ENCODE measurements around the gene TM4SF18. TPM values are rescaled to one million over a fixed set of nuclear protein-coding genes. Genes with fewer than 3 reads are reported as not detected.
A peak's percentile ranks its signal among the peaks of the same experiment; 100 is the strongest.

TM4SF18 gene
- total RNA-seq, 6 experiments from 2014 or later: 0.05 to 0.19 (median 0.09) TPM; not detected in 2

DNA sequence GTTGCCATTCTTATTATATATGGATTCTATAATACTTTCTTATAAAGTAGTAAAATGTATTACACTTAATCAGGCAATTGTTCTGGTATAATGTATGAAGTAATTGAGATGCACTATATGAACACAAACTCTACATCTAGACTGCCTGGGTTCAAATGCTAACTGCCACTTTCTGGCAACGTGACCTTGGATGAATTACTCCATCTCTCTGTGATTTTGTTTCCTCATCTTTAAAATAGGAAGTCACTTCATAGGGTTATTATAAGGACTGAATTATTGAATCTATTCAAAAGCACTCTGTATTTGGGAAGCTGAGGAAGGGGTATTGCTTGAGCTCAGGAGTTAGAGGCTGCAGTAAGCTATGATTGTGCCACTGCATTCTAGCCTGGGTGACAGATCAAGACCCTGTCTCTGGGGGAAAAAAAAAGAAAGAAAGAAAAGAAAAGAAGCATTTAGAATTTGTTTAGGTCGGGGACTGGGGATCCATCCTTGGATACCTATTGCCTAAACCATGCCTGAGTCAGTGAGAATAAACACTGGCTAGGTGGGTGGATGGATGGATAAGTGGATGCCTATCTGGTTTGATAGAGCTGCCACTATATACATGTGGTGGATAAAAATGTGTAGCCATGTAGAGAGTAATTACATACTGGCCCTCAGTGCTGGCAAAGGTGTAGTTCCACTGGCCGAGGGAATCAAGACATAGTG lies 41.5 kb upstream of the TM4SF18 start:
- peak overlapping the region; percentile 62; the same call in 1 of the 2 replicates for H3K4me3 Mint-ChIP-seq
- no peak for DNase-seq
- peak overlapping the region; percentile 62 for H3K27ac Mint-ChIP-seq
- no peaks in the 10 kb centered on the region; the same call in 1 of the 2 replicates for H3K9me3 Mint-ChIP-seq
- TF ChIP-seq, protein P1, sequence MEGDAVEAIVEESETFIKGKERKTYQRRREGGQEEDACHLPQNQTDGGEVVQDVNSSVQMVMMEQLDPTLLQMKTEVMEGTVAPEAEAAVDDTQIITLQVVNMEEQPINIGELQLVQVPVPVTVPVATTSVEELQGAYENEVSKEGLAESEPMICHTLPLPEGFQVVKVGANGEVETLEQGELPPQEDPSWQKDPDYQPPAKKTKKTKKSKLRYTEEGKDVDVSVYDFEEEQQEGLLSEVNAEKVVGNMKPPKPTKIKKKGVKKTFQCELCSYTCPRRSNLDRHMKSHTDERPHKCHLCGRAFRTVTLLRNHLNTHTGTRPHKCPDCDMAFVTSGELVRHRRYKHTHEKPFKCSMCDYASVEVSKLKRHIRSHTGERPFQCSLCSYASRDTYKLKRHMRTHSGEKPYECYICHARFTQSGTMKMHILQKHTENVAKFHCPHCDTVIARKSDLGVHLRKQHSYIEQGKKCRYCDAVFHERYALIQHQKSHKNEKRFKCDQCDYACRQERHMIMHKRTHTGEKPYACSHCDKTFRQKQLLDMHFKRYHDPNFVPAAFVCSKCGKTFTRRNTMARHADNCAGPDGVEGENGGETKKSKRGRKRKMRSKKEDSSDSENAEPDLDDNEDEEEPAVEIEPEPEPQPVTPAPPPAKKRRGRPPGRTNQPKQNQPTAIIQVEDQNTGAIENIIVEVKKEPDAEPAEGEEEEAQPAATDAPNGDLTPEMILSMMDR (IDR thresholded peaks at IDR 0.05): no peak
- H3K4me1 Mint-ChIP-seq (ENCODE audit: low read depth): peaks cover 90% of the 10 kb centered on the region
- peaks cover 46% of the 10 kb centered on the region for H3K36me3 Mint-ChIP-seq (ENCODE audit: low read depth)
- H3K27me3 Mint-ChIP-seq (ENCODE audit: insufficient read depth): no peaks in the 10 kb centered on the region; the same call in none of the 2 replicates

DNA sequence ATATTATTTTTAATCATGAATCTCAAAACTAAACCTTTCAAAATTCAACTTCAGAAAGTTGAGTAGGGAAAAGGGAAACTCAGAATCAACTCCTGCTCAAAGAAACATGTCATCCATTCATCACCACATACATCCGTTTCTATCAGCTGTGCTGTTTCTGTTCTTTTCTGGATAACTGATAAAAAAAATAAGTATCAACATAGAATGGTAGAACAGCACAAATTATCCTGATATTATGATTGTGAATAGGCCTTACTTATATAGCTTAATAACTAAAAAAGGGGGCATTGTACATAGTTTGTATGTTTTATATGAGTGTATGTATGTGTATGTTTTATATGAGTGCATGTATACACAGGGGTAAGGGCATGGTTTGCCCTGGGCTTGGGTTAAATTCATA lies 41.0 kb upstream of the TM4SF18 start:
- H3K27ac Mint-ChIP-seq: peak overlapping the region; percentile 72

DNA sequence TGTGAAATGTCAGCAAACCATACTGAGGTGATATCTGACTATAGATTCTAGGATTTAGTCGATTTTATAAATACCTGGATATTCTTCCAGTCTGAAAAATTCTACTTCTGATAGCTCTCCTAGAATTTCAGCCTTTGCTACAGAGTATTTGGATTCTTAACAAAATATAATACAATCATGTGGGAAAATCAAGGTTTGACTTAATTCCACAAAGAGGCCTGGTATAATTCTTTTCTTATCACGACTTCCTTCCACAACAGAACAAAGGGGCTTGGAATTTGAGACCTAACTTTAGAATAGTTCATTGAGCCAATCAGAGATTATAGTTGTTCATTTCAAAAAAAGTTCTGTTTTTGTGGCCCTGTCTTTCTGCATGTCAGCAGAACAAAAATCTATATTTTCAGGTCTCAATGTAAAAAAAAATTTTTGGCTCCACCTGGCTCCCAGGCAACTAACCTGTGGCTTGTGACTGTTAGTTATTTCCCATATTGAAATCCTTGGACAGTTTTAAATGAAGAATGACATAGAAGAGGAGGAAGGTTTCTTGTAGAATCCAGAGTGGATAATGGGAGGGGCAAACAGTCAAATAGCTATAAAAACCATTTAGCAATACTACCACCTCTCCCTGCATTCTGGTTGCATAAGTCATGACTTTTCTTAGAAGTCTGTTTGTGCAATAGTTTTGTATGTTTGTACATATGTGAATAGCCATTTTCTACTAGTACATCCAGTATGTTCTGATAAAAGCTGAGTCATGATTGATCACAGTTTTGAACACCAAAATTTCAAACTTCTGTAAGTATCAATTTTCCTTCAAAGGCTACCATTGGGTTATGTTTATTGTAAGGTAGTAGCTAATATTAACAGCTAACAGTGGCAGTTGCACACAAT lies 40.0 kb upstream of the TM4SF18 start:
- Mint-ChIP-seq H3K27ac (peak overlapping the region; percentile 84), H3K27me3 (ENCODE audit: insufficient read depth) (no peaks in the 10 kb centered on the region; the same call in 1 of the 2 replicates), H3K4me1 (ENCODE audit: low read depth) (peaks cover 94% of the 10 kb centered on the region), H3K4me3 (peak overlapping the region; percentile 64; the same call in 1 of the 2 replicates), H3K9me3 (no peaks in the 10 kb centered on the region; the same call in 1 of the 2 replicates), H3K36me3 (ENCODE audit: low read depth) (peaks cover 46% of the 10 kb centered on the region)
- TF ChIP-seq, protein P1 (IDR thresholded peaks at IDR 0.05): no peak
- peak; percentile 87 for DNase-seq

More for the DNA sequence above, 41.0 kb upstream of the TM4SF18 start:
- TF ChIP-seq, protein P1 (IDR thresholded peaks at IDR 0.05): no peak
- H3K27me3 Mint-ChIP-seq (ENCODE audit: insufficient read depth): no peaks in the 10 kb centered on the region; the same call in none of the 2 replicates
- H3K4me3 Mint-ChIP-seq: no peak overlapping the region
- peaks cover 46% of the 10 kb centered on the region for H3K36me3 Mint-ChIP-seq (ENCODE audit: low read depth)
- no peak for DNase-seq
- no peaks in the 10 kb centered on the region; the same call in 1 of the 2 replicates for H3K9me3 Mint-ChIP-seq
- peaks cover 94% of the 10 kb centered on the region for H3K4me1 Mint-ChIP-seq (ENCODE audit: low read depth)

DNA sequence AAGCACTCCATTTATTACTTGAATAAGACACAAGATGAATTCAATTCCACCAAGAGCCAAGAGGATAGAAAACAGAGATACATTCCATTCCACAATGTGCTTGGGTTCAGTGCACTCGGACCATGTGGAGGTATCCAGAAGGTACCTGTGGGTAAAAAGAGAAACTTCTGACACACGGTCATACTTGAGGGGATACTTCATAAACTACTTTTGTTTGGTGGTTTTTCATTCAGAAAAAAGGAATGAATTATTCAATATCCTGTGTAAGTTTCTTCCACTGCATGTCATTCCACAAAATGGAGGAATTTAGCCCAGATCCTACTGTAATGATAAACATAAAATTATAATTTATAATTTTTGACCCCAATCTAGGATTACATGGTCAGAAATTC lies 38.3 kb upstream of the TM4SF18 start:
- H3K27me3 Mint-ChIP-seq (ENCODE audit: insufficient read depth): no peaks in the 10 kb centered on the region; the same call in 1 of the 2 replicates
- no peaks in the 10 kb centered on the region; the same call in 1 of the 2 replicates for H3K9me3 Mint-ChIP-seq
- H3K27ac Mint-ChIP-seq: peak overlapping the region; percentile 85
- H3K36me3 Mint-ChIP-seq (ENCODE audit: low read depth): peaks cover 39% of the 10 kb centered on the region
- TF ChIP-seq, protein P1 (IDR thresholded peaks at IDR 0.05): no peak
- DNase-seq: no peak
- H3K4me3 Mint-ChIP-seq: peak overlapping the region; percentile 70
- H3K4me1 Mint-ChIP-seq (ENCODE audit: low read depth): peaks cover 89% of the 10 kb centered on the region

DNA sequence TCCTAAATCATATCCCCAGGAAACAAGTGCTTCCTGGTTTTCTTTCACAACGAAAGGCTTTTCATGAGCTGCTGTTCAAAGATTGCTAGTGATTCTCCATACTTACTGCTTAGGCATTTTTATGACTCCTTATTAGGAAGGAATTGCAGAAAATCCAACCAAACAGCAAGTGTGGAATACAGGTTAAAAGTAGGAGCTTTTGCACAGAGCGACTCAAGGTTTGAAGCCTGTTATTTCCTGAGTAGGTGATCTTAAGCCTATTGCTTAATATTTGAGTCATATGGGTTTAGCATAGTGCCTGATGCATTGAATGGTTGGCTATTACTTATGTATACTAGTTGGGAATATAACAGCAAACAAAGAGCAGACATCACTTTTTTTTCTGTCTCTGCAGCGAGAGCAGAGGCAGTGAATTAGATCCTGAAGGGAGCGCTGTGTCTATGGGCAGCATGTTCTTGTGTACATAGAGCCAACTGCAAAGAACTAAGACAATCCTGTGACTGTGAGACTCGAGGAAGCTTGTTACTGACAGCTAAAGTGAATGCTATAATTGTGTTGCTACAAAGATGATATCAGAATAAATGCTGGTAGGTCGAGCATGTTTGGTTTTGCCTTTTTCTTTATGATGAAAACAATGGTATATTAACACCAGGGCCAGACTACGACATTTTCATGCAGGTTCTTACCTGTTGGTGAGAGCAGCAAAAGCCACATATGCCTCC lies 37.7 kb upstream of the TM4SF18 start:
- Mint-ChIP-seq H3K9me3 (no peaks in the 10 kb centered on the region), H3K27me3 (ENCODE audit: insufficient read depth) (no peaks in the 10 kb centered on the region; the same call in 1 of the 2 replicates), H3K27ac (peak overlapping the region; percentile 85), H3K4me1 (ENCODE audit: low read depth) (peaks cover 89% of the 10 kb centered on the region), H3K36me3 (ENCODE audit: low read depth) (peaks cover 38% of the 10 kb centered on the region), H3K4me3 (peak overlapping the region; percentile 70)
- TF ChIP-seq, protein P1 (IDR thresholded peaks at IDR 0.05): peak; percentile 30; the same call in 1 of the 2 replicates
- DNase-seq: peak; percentile 48
